Smooth muscle cell (in vitro differentiated cells): ENCODE measurements around the gene SND1. TPM values are rescaled to one million over a fixed set of nuclear protein-coding genes. Genes with fewer than 3 reads are reported as not detected.

Experiments
- DNase-seq: peaks from one replicate; lab custom pipeline; 2025; ENCODE audit not compliant: unreplicated experiment; lab: John Stamatoyannopoulos, UW
- H2AFZ ChIP-seq: fragments of 200-600 bp; sonication (generic); 2 replicates; pipeline ENCODE4 v1.6.0; 2016; ENCODE audit warnings: antibody characterized with exemption, low read depth, mild to moderate bottlenecking
- H3F3A ChIP-seq: fragments of 200-600 bp; sonication (generic); 2 replicates; pipeline ENCODE4 v1.6.0; 2017; ENCODE audit warnings: antibody characterized with exemption, low read depth
- H3K27ac ChIP-seq: fragments of 200-600 bp; sonication (generic); 2 replicates; pipeline ENCODE4 v1.5.1; 2016; ENCODE audit warnings: low read depth, mild to moderate bottlenecking
- H3K27me3 ChIP-seq: fragments of 200-600 bp; sonication (generic); 2 replicates; pipeline ENCODE4 v1.6.1; 2016; ENCODE audit warnings: low read depth, mild to moderate bottlenecking
- H3K36me3 ChIP-seq: fragments of 200-600 bp; sonication (generic); 2 replicates; pipeline ENCODE4 v1.5.1; 2016; ENCODE audit warnings: low read depth
- H3K4me1 ChIP-seq: fragments of 200-600 bp; sonication (generic); 2 replicates; pipeline ENCODE4 v1.5.1; 2016; ENCODE audit warnings: low read depth
- H3K4me2 ChIP-seq: fragments of 200-600 bp; sonication (generic); 2 replicates; pipeline ENCODE4 v1.6.0; 2016; ENCODE audit warnings: mild to moderate bottlenecking
- H3K4me3 ChIP-seq: fragments of 200-600 bp; sonication (generic); 2 replicates; pipeline ENCODE4 v1.5.1; 2016; ENCODE audit warnings: mild to moderate bottlenecking
- H3K79me2 ChIP-seq: fragments of 200-600 bp; sonication (generic); 2 replicates; pipeline ENCODE4 v1.6.0; 2016; ENCODE audit warnings: low read depth, mild to moderate bottlenecking
- H3K9ac ChIP-seq: fragments of 200-600 bp; sonication (generic); 2 replicates; pipeline ENCODE4 v1.6.0; 2016; ENCODE audit warnings: low read depth
- H3K9me3 ChIP-seq: fragments of 200-600 bp; sonication (generic); replicated peaks from 2 replicates; pipeline ENCODE4 v1.5.1; 2016; ENCODE audit warnings: low read depth
- H4K20me1 ChIP-seq: fragments of 200-600 bp; sonication (generic); 2 replicates; pipeline ENCODE4 v1.6.0; 2016; ENCODE audit warnings: low read depth
- CTCF ChIP-seq: fragments of 200-600 bp; sonication (generic); IDR thresholded peaks from 2 replicates; pipeline ENCODE4 v1.5.1; 2017; ENCODE audit warnings: borderline replicate concordance, mild to moderate bottlenecking, antibody characterized with exemption; ENCODE audit not compliant: insufficient read depth, poor library complexity, severe bottlenecking
- WGBS: methylation state at CpG from one replicate; pipeline ENCODE4 v1.1.7; 2016; ENCODE audit warnings: low lambda C conversion rate; 5-methylcytosine and 5-hydroxymethylcytosine counted together
- microRNA counts: library from miRNA; unstranded; fragments of <30 nt; microRNA quantifications from one replicate; lab custom pipeline; 2016
- microRNA-seq: library from miRNA; unstranded; fragments of <30 nt; microRNA quantifications from one replicate; pipeline ENCODE4, GENCODE V29; 2016; ENCODE audit warnings: borderline number of aligned reads
- polyA plus RNA-seq: library from polyadenylated mRNA; unstranded; fragments of >200 nt; fragmentation: Nextera tagmentation; extraction: Ambion mirVana; gene quantifications from 2 replicates; pipeline ENCODE4 v1.2.1, GENCODE V29; 2016
- small RNA-seq: library from RNA; depleted of rRNA; stranded (forward); fragments of <200 nt; gene quantifications from one replicate; pipeline ENCODE3, GENCODE V24; 2014
- total RNA-seq: library from RNA; depleted of rRNA; stranded (reverse); fragments of >200 nt; gene quantifications from 2 replicates; pipeline ENCODE4 v1.2.3, GENCODE V29; 2014

The SND1 gene
- total and polyA plus RNA-seq, 2 experiments from 2014 or later, result 129 to 136 TPM

DNA sequence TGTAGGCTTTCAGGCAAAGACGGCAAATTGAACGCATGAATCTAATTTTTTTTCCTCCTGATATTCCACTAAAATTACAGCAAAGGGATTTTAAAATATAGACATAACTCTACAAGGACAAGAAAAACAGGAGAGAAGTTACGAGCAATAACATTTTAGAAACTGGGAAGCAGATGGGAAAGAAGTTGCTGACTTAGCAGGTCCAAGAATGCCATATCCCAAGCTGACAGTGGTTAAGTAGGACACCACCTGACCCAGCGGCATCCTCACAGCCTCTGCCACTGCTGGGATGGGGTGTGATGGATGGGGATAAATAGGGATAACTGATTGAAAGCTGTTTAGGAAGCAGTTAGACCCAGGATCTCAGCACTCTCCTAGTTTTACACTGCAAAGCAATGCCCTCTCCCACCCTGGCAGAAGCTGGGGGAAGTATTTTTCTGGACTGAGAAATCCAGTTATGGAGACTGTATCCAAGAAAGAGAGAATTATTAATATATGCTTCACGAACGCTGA, 489.7 kb downstream of the SND1 start:
- TF ChIP-seq CTCF, result no peak
- Histone ChIP-seq H3K27me3 (peaks cover 15% of the 10 kb centered on the region), H3K9ac (no peak overlapping the region), H3K79me2 (no peaks in the 10 kb centered on the region), H4K20me1 (no peaks in the 10 kb centered on the region), H3K4me3 (no peak overlapping the region), H3K36me3 (no peaks in the 10 kb centered on the region), H3K9me3 (no peaks in the 10 kb centered on the region), H3K4me2 (no peak overlapping the region), H2AFZ (no peak overlapping the region), H3K27ac (no peak overlapping the region), H3K4me1 (no peaks in the 10 kb centered on the region), H3F3A (no peaks in the 10 kb centered on the region)
- DNase-seq, result no peak
- WGBS, result 95% methylated on average over 6 of the region's 6 CpGs

MicroRNA genes within 50 kb of the gene (microRNA counts, 767-probe panel; counts per million panel counts)
- 183 counts per million for microRNA hsa-miR-593-3p (lab: Ali Mortazavi, UCI)

Small RNA genes lying within 50 kb of the gene (microRNA-seq; reads per million reads assigned to microRNA genes)
- not detected for gene MIR593

Small RNA genes lying within 50 kb of the gene (small RNA-seq; reads per million reads assigned to genes)
- gene MIR593, result 0.08 reads per million

Other genes with a start within 250 kb of the SND1 start
- 14.2 and 17.1 TPM in 2 replicates for gene GCC1, start 66.6 kb upstream of the SND1 start, total RNA-seq
- gene GCC1, start 66.6 kb upstream of the SND1 start, polyA plus RNA-seq, result 15.6 and 20.3 TPM in 2 replicates
- gene ARF5, start 63.8 kb upstream of the SND1 start, total RNA-seq, result 184 and 219 TPM in 2 replicates
- gene ARF5, start 63.8 kb upstream of the SND1 start, polyA plus RNA-seq, result 196 and 236 TPM in 2 replicates
- 0.94 and 4.0 TPM in 2 replicates for gene FSCN3, start 58.5 kb upstream of the SND1 start, total RNA-seq
- gene FSCN3, start 58.5 kb upstream of the SND1 start, polyA plus RNA-seq, result 1.3 TPM in 1 of 2 replicates, not detected in the other
- not detected in 2 replicates for gene PAX4, start 34.1 kb upstream of the SND1 start, total RNA-seq
- not detected in 2 replicates for gene PAX4, start 34.1 kb upstream of the SND1 start, polyA plus RNA-seq